HG02798 (cell line): Measurements from ENCODE around the gene ACTRT1.

Source experiments
- ATAC-seq: cut with Tn5 transposase; IDR thresholded peaks from one replicate; pipeline ENCODE4 v1.9.1; 2021; ENCODE audit warnings: mild to moderate bottlenecking; ENCODE audit not compliant: unreplicated experiment, poor library complexity

Gene ACTRT1

DNA sequence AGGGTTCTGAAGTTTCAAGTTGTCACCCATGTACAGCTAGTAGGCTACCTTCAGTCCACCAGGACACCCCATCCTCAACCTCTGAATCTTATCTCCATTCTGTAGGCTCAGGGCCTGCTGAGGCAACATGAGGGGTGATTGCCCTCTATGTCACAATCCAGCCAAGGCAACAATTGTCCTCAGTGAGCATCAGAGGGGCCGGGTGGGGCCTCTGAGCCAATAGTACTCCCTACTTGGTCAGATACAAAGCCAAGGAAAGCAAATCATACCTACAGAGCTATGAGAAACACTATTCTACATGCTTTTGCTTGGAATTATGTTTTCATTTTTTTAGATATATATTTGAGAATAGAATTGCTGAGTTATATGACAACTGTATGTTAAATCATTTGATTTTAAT lies at the start of gene ACTRT1:
Gene ACTRT1 (minus strand): TSS at position 101 of the 400 bp plus-strand sequence. CDS start 197 bp downstream, outside the sequence.
- no peak for ATAC-seq

DNA sequence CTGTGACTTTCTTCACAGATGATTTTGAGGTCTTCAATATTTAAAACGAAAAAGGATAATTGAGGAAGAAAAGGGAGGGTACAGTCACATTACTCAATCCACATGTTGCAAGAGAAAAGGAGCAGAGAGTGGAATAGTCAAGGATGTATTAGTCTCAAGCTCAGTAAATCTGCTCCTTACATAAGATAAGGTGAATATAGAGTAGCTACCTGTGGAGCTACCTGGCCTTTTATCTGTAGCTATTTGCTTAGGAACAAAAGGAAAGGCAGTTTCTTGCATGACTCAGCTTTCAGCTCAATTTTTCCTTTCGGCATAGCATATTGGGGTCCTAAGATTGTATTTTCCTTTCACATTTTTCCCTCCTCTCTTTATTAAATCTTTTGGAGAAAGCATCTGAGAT lies 26.3 kb upstream of the ACTRT1 start:
- ATAC-seq = no peak

DNA sequence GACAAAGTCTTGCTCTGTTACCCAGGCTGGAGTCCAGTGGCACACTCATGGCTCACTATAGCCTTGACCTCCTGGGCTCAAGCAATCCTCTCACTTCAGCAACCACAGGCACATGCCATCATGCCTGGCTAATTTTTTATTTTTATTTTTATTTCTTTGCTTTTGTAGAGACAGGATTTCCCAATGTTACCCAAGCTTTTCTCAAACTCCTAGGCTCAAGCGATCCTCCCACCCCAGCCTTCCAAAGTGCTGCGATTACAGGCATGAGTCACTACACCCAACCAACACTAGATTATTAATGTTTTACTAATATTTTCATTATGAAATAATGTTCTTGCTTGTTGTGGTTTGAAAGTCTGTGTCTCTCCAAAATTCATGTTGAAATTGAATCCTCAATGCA lies 5.2 kb upstream of the ACTRT1 start:
- no peak for ATAC-seq

DNA sequence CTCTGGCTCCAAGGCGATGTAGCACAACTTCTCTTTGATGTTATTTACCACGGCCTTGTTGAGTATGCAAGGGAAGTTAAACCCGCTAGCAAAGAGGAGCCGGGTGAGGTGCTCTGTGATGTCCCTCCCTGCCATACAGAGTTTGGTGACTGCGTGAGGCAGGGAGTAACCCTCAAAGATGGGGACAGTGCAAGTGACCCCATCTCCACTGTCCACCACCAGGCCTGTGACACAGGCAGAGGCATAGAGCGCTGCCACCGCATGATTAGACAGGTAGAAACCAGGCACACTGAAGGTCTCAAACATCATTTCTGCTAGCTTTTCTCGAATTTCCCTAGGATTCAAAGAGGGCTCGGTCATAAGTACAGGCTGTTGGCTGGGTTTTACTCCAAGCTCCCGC lies 677 bp downstream of the ACTRT1 start:
- no peak for ATAC-seq

DNA sequence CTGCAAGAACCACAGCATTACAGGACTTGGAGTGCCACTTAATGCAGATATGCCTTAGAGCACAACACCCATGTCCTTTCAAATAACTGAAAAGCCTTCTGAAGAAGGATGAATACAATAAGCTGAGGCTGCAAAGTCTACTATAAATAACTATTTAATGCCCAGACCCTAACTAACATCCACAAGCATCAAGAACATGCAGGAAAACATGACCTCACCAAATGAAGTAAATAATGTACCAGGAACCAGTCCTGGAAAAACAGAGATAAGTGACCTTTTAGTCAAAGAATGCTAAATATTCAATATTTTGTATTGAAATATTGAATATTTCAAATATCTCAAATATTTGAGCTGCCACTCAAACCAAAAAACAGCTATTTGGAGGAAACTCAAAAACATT lies 16.9 kb downstream of the ACTRT1 start:
- ATAC-seq = no peak

DNA sequence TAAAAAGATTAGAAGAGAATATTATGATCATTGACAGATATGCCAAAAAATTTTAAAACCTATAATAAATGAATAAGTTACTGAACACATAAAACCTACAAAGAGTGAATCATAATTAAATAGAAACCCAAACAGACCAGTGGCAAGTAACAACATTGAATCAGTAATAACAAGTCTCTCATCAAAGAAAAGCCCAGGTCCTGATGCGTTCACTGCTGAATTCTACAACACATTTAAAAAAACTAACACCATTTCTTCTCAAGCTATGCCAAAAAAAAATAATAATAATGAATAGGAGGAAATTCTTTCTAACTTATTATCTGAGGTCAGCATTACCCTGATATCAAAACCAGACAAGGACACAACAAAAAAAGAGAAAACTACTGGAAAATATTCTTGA lies 30.6 kb downstream of the ACTRT1 start:
- no peak for ATAC-seq

DNA sequence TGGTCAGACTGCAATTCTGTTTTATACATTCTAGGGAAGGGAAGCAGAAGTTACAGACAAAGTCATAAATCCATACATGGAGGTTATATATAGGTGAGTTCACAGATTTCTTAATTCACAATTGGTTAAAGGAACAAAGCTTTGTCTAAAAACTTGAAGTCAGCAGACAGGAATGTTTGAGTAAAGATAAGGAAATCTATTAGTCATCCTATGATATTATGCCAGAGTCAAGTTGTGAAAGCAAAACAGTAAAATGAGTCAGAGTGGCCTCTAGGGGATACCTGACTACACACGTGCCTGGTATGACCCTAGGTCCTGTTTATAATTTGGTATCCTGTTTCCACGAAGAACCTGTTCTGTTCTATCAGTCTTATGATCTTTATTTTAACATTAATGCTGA lies 31.5 kb downstream of the ACTRT1 start:
- ATAC-seq = no peak

DNA sequence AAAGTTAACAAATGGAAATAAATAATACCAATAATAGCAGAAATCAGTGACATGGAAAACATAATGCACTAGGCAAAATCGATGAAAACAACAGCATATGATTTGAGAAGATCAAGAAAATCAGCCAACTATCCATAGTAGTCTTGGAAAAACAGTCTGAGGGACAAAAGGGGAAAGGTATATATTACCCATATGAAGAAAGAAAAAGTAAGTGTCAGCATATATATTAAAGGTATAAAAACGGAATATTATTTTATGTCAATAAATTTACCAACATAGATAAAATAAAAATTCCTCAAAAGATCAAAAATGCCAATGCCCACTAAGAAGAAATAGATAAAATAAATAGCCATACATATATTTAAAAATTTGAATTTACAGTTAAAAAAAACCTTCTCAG lies 33.0 kb downstream of the ACTRT1 start:
- ATAC-seq = no peak

DNA sequence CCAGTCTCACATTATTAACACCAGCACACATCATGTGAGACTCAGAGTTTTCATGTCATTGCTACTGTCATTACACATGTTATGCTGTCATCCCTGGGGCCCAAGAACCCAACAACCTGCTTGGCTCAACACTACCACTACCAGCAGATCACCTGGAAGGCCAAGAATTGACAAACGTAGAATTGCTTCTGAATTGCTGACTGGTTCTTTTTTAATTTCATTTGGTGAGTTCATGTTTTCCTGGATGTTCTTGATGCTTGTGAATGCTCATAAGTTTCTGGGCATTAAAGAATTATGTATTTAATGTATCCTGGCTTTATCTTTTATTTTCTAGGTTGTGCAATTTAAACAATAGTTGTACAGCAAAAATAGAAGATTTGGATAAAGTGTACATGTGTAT lies 40.2 kb downstream of the ACTRT1 start:
- ATAC-seq = no peak

DNA sequence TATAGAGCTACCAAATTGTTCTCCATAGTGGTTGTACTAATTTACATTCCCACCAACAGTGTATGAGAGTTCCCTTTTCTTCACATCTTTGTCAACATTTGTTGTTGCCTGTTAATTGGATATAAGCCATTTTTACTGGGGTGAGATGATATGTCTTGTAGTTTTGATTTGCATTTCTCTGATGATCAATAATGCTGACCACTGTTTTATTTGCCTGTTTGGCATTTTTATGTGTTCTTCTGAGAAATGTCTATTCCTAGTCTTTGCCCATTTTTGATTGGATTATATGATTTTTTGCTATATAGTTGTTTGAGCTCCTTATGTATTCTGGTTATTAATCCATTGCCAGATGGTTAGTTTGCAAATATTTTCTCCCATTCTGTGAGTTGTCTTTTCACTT lies 44.3 kb downstream of the ACTRT1 start:
- ATAC-seq = no peak
